ENCODE data around the gene SPATA46. TPM values are rescaled to one million over a fixed set of nuclear protein-coding genes. Genes with fewer than 3 reads are reported as not detected.

Gene SPATA46
- total RNA-seq, 4 donors from 2014 or later, result not detected

DNA sequence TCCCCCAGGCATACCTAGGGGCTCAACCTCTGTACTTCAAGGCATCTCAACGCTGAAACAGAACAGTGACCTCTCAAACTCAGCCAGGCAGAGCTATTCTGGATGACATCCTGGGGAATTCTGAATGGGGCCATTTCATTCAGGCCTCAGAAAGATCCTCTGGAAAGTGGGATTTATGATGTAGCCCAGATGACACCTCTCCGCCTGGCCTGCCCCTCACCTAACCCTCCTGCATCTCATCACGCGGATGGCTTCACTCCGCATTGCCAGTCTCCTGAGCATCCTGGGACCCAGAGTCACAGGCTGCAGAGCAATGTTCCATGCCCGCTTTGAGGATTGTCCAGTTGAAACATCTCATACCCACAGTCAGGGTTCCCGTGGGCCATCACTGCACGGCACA lies 1.2 kb downstream of the SPATA46 start:
- TF ChIP-seq POLR2AphosphoS5 (IDR thresholded peaks at IDR 0.05) (no peak), POLR2A (IDR thresholded peaks at IDR 0.05) (no peak), EP300 (IDR thresholded peaks at IDR 0.05; ENCODE audit: low read depth) (no peak)
- TF ChIP-seq, protein P1, sequence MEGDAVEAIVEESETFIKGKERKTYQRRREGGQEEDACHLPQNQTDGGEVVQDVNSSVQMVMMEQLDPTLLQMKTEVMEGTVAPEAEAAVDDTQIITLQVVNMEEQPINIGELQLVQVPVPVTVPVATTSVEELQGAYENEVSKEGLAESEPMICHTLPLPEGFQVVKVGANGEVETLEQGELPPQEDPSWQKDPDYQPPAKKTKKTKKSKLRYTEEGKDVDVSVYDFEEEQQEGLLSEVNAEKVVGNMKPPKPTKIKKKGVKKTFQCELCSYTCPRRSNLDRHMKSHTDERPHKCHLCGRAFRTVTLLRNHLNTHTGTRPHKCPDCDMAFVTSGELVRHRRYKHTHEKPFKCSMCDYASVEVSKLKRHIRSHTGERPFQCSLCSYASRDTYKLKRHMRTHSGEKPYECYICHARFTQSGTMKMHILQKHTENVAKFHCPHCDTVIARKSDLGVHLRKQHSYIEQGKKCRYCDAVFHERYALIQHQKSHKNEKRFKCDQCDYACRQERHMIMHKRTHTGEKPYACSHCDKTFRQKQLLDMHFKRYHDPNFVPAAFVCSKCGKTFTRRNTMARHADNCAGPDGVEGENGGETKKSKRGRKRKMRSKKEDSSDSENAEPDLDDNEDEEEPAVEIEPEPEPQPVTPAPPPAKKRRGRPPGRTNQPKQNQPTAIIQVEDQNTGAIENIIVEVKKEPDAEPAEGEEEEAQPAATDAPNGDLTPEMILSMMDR (IDR thresholded peaks at IDR 0.05), result no peak
- DNase-seq, result no peak

DNA sequence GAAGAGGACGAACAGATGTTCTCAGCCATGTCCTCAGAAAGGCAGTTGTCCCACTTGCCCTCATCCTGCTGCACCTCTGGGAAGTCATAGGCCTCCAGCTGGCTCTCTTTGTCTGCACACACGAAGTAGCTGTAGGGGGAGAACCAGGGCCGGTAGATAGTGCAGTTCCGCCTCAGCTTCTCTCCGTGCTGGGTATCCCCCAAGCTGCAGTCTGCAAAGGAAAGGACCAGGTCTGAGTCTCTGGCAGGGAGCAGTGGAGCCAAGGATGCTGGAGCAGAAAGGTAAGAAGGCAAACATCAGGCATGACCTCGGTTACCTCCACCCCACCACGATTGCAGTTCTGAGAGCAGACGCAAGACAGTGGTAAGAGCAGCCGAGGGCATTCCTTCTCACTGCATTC lies 2.2 kb downstream of the SPATA46 start:
- Histone ChIP-seq H3K27ac (no peak overlapping the region), H3K27me3 (no peaks in the 10 kb centered on the region), H3K4me3 (no peak overlapping the region), H3K9me3 (no peaks in the 10 kb centered on the region), H3K4me1 (peaks cover 10 to 38% (median 25%) of the 10 kb centered on the region in 4 donors), H3K36me3 (no peaks in the 10 kb centered on the region)
- in situ Hi-C loops (cut with MboI; ENCODE audit: low pct_ligation_motif_present in 1 of 4, low pct_unique_long_range_greater_than_20kb in 1 of 4, low sequenced_read_pairs in 3 of 4) (no loop called here), intact Hi-C loops (cut with DNase I; ENCODE audit: low total_unique reads) (no loop called here)
- 85% methylated on average over 9 of the region's 9 CpGs; no CpG with 5 or more reads in 1 of the 2 donors for WGBS, 2 donors (ENCODE audit: low coverage in 1 of 2)
- TF ChIP-seq EP300 (IDR thresholded peaks at IDR 0.05; ENCODE audit: low read depth) (no peak), POLR2A (IDR thresholded peaks at IDR 0.05) (no peak), POLR2AphosphoS5 (IDR thresholded peaks at IDR 0.05) (no peak)
- TF ChIP-seq, protein P1 (IDR thresholded peaks at IDR 0.05), result no peak
- no peak for DNase-seq

More for the DNA sequence above, 1.2 kb downstream of the SPATA46 start:
- no peak overlapping the region for H3K4me3 ChIP-seq
- H3K36me3 ChIP-seq, result no peaks in the 10 kb centered on the region
- no peak overlapping the region for H3K27ac ChIP-seq
- in situ Hi-C loops (cut with MboI; ENCODE audit: low pct_ligation_motif_present in 1 of 4, low pct_unique_long_range_greater_than_20kb in 1 of 4, low sequenced_read_pairs in 3 of 4), result loop anchor here in 1 of 4 donors (25.0 kb wide), 1 partner anchor 588 kb away; no protein-coding TSS in a partner anchor
- no peaks in the 10 kb centered on the region for H3K9me3 ChIP-seq
- intact Hi-C loops (cut with DNase I; ENCODE audit: low total_unique reads), result no loop called here
- 84% methylated on average over 8 of the region's 8 CpGs; no CpG with 5 or more reads in 1 of the 2 donors for WGBS, 2 donors (ENCODE audit: low coverage in 1 of 2)
- no peaks in the 10 kb centered on the region for H3K27me3 ChIP-seq
- H3K4me1 ChIP-seq, result peaks cover 4 to 28% (median 15%) of the 10 kb centered on the region in 4 donors

DNA sequence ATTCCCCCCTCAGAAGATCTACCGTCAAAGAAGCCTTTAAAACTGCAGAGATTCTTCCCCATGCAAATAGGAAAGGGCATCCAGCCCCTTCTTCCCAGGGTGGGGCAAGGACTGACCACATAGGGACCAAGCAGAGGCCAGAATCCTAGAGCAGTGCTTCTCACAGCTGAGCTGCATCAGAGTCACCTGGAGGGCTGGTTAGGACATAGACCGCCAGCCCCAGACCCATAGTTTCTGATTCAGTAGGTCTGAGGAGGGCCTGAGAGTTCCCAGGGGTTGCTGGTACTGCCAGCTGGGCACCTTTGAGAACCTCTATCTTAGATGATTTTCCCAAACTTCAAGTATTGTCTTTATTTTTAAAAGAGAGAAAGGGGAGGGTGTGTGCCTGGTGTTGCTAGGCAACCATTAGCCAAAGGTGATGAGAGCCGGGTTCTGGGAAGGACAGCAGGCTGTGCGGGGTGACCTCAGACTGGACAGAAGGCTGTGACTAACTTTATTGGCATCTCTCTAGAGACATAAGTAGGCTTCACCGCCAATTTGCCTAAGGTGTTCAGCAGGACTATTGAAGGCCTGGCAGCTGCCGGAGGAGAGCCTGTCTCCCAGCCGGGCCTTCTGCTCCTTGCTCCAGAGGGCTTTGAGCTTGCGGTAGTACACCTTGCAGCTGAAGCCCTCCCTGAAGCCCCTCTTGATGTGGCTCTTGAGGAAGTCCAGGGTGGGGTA lies 3.0 kb downstream of the SPATA46 start:
- in situ Hi-C loops (cut with MboI; ENCODE audit: low pct_ligation_motif_present in 1 of 4, low pct_unique_long_range_greater_than_20kb in 1 of 4, low sequenced_read_pairs in 3 of 4), result no loop called here
- no peak overlapping the region for H3K27ac ChIP-seq
- intact Hi-C loops (cut with DNase I; ENCODE audit: low total_unique reads), result no loop called here
- H3K4me1 ChIP-seq, result peaks cover 17 to 45% (median 30%) of the 10 kb centered on the region in 4 donors
- no peak for DNase-seq
- WGBS, 2 donors (ENCODE audit: low coverage in 1 of 2), result 92% methylated on average over 8 of the region's 8 CpGs; no CpG with 5 or more reads in 1 of the 2 donors
- no peaks in the 10 kb centered on the region for H3K9me3 ChIP-seq
- H3K36me3 ChIP-seq, result no peaks in the 10 kb centered on the region
- H3K4me3 ChIP-seq, result no peak overlapping the region
- no peak for TF ChIP-seq POLR2A (IDR thresholded peaks at IDR 0.05)
- TF ChIP-seq, protein P1 (IDR thresholded peaks at IDR 0.05), result no peak
- no peak for TF ChIP-seq EP300 (IDR thresholded peaks at IDR 0.05; ENCODE audit: low read depth)
- no peak for TF ChIP-seq POLR2AphosphoS5 (IDR thresholded peaks at IDR 0.05)
- no peaks in the 10 kb centered on the region for H3K27me3 ChIP-seq

DNA sequence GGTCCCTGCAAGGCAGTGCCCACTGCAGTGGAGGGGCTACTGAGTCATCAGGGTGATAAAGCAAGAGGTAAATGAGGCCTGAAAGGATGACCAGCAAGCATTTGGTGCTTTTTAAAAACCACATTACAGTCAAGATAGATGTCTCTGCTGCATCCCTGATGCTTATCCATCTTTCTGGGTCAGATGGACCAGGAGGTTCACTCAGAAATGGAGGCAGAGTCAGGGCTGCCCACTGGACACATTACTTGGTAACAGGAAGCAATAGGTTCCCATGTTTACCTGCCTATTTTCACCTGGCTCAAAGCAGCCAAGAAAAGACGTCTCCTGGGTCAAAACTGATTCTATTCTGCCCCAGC lies 3.6 kb downstream of the SPATA46 start:
- WGBS, 2 donors (ENCODE audit: low coverage in 1 of 2), result 35% methylated on average over 1 of the region's 1 CpG; no CpG with 5 or more reads in 1 of the 2 donors
- Histone ChIP-seq H3K27me3 (no peaks in the 10 kb centered on the region), H3K9me3 (no peaks in the 10 kb centered on the region), H3K36me3 (no peaks in the 10 kb centered on the region), H3K4me1 (peaks cover 17 to 50% (median 31%) of the 10 kb centered on the region in 4 donors), H3K27ac (peak overlapping the region in 1 of 4 donors; percentile 47), H3K4me3 (no peak overlapping the region)
- intact Hi-C loops (cut with DNase I; ENCODE audit: low total_unique reads) (no loop called here), in situ Hi-C loops (cut with MboI; ENCODE audit: low pct_ligation_motif_present in 1 of 4, low pct_unique_long_range_greater_than_20kb in 1 of 4, low sequenced_read_pairs in 3 of 4) (no loop called here)
- no peak for DNase-seq
- TF ChIP-seq POLR2AphosphoS5 (IDR thresholded peaks at IDR 0.05) (no peak), EP300 (IDR thresholded peaks at IDR 0.05; ENCODE audit: low read depth) (no peak), POLR2A (IDR thresholded peaks at IDR 0.05) (no peak)
- TF ChIP-seq, protein P1 (IDR thresholded peaks at IDR 0.05), result no peak
